Mammary epithelial cell (primary cell): ENCODE measurements around the gene SH3BGR.

ENCODE experiments used
- EZH2 ChIP-seq: IDR thresholded peaks from 2 replicates; pipeline ENCODE4 v1.6.1; 2012; ENCODE audit warnings: low read length, inconsistent platforms, borderline replicate concordance
- TF ChIP-seq, protein P1 (sequence below), 2 donors: IDR thresholded peaks in 1 of 2; conservative IDR thresholded peaks in 1 of 2; 2 replicates each; pipeline ENCODE4 v1.5.1; 2011 to 2012; ENCODE audit warnings: inconsistent platforms in 2 of 2, low read length in 2 of 2, mild to moderate bottlenecking in 2 of 2, control low read depth in 1 of 2, low read depth in 1 of 2; ENCODE audit not compliant: insufficient read depth in 1 of 2; ENCODE audit errors: extremely low read depth in 1 of 2

DNA sequence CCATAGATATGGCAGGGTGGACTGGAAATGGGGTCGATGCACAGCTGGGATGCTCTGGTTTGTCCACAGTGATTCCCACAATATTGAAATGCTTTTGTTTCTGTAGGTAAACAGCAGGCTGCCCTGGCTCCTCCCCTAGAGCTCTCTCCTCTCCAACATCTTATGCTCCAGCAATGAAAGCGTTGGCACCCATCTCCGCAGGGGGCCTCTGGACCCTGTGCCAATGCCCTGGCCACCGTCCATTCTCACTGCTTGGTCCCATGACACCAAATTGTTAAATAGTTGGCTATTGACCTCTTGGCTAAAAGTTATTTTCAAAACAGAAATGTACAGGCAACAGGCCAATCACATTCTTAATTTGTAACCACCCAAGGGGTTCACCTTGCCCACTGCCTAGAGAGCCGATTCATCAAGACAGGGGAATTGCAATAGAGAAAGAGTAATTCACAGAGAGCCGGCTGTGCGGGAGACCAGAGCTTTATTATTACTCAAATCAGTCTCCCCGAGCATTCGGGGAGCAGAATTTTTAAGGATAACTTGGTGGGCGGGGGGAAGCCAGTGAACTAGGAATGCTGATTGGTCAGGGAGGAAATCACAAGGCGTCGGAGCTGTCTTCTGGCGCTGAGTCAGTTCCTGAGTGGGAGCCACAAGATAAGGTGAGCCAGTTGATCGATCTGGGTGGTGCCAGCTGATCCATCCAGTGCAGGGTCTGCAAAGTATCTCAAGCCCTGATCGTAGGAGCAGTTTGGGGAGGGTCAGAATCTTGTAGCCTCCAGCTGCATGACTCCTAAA, 84.1 kb downstream of the SH3BGR start:
- TF ChIP-seq, protein P1, sequence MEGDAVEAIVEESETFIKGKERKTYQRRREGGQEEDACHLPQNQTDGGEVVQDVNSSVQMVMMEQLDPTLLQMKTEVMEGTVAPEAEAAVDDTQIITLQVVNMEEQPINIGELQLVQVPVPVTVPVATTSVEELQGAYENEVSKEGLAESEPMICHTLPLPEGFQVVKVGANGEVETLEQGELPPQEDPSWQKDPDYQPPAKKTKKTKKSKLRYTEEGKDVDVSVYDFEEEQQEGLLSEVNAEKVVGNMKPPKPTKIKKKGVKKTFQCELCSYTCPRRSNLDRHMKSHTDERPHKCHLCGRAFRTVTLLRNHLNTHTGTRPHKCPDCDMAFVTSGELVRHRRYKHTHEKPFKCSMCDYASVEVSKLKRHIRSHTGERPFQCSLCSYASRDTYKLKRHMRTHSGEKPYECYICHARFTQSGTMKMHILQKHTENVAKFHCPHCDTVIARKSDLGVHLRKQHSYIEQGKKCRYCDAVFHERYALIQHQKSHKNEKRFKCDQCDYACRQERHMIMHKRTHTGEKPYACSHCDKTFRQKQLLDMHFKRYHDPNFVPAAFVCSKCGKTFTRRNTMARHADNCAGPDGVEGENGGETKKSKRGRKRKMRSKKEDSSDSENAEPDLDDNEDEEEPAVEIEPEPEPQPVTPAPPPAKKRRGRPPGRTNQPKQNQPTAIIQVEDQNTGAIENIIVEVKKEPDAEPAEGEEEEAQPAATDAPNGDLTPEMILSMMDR (conservative IDR thresholded peaks at IDR 0.05 in 1 of 2, IDR thresholded peaks at IDR 0.05 in 1 of 2; ENCODE audit: extremely low read depth in 1 of 2, insufficient read depth in 1 of 2, low read depth in 1 of 2, low read length in 2 of 2): no peak
- no peak for TF ChIP-seq EZH2
